Sigmoid colon (tissue), 7 donors: ENCODE results near the gene PLA2G7. TPM values are rescaled to one million over a fixed set of nuclear protein-coding genes. Genes with fewer than 3 reads are reported as not detected.

Experiments used
- DNase-seq: peaks from one replicate; pipeline ENCODE4 v3.0.0-alpha.2; 2019
- H3K27ac ChIP-seq, 4 donors: fragments of 200-600 bp; sonication (generic); one replicate each; pipeline ENCODE4 v1.5.1; 2016 to 2019; ENCODE audit warnings: mild to moderate bottlenecking in 1 of 4
- H3K27me3 ChIP-seq, 3 donors: fragments of 200-600 bp; sonication (generic); one replicate each; pipeline ENCODE4 v1.5.1; 2019; ENCODE audit warnings: mild to moderate bottlenecking in 1 of 3
- H3K36me3 ChIP-seq, 4 donors: fragments of 200-600 bp; sonication (generic); one replicate each; pipeline ENCODE4 v1.5.1; 2016 to 2019
- H3K4me1 ChIP-seq, 4 donors: fragments of 200-600 bp; sonication (generic); one replicate each; pipeline ENCODE4 v1.5.1; 2017 to 2019
- H3K4me3 ChIP-seq, 4 donors: fragments of 200-600 bp; sonication (generic); one replicate each; pipeline ENCODE4 v1.5.1; 2017 to 2019; ENCODE audit warnings: mild to moderate bottlenecking in 2 of 4, moderate library complexity in 1 of 4
- H3K9me3 ChIP-seq, 4 donors: fragments of 200-600 bp in 3 of 4; sonication (generic) in 3 of 4; one replicate each; pipeline versions ENCODE4 v1.5.1 to v1.6.1; 2013 to 2019
- EP300 ChIP-seq, 4 donors: sonication (generic); formaldehyde crosslinking; IDR thresholded peaks; one replicate each; pipeline ENCODE4 v1.6.1; 2017; ENCODE audit warnings: antibody characterized with exemption in 4 of 4
- POLR2A ChIP-seq, 2 donors: fragments of 450-650 bp; IDR thresholded peaks; one replicate each; pipeline ENCODE4 v1.6.1; 2016; ENCODE audit warnings: antibody characterized with exemption in 2 of 2, mild to moderate bottlenecking in 2 of 2, moderate library complexity in 2 of 2
- POLR2AphosphoS5 ChIP-seq, 4 donors: sonication (generic); formaldehyde crosslinking; IDR thresholded peaks; one replicate each; pipeline ENCODE4 v1.6.1; 2017; ENCODE audit warnings: antibody characterized with exemption in 4 of 4
- WGBS, 2 donors: extraction: QIAGEN DNeasy Blood & Tissue Kit; methylation state at CpG; one replicate each; pipeline ENCODE4 v1.1.7; 2013; 5-methylcytosine and 5-hydroxymethylcytosine counted together
- intact Hi-C: fragments of 100-400 bp; cut with DNase I; formaldehyde crosslinking; loops from one replicate; pipeline ENCODE4 v1.15.1; 2023
- polyA plus RNA-seq, 3 donors: library from polyadenylated mRNA; stranded (reverse); fragments of 200-250 nt; gene quantifications; one replicate each; pipeline ENCODE4 v1.2.3, GENCODE V29; 2013
- total RNA-seq, 4 donors: library from RNA; depleted of rRNA; stranded (reverse); fragments of >200 nt; gene quantifications; one replicate each; pipeline ENCODE4 v1.1.0, GENCODE V29; 2016
- TF ChIP-seq, protein P1 (sequence below), 4 experiments: fragments of 450-650 bp in 3 of 4; fragments of 200-600 bp in 1 of 4; IDR thresholded peaks; one replicate each; pipeline ENCODE4 v1.5.1; 2016 to 2019; ENCODE audit warnings: antibody characterized with exemption in 4 of 4, mild to moderate bottlenecking in 3 of 4, moderate library complexity in 2 of 4
- donor health status: healthy with polysubstance abuse.
- donor health status: Bipolar disorder and iron deficiency.
- donor health status: healthy.

Gene PLA2G7
- total and polyA plus RNA-seq, 7 donors = 0.49 to 43.0 (median 6.6) TPM; not detected in 2

GRCh38 chr6:46741910-46742309 is 6.7 kb upstream of the PLA2G7 start:
- WGBS, 2 donors = 96% methylated on average over 4 of the region's 4 CpGs
- H3K27me3 ChIP-seq = peaks cover 0 to 9% (median 0%) of the 10 kb centered on the region in 3 donors
- intact Hi-C loops = no loop called here

DNA sequence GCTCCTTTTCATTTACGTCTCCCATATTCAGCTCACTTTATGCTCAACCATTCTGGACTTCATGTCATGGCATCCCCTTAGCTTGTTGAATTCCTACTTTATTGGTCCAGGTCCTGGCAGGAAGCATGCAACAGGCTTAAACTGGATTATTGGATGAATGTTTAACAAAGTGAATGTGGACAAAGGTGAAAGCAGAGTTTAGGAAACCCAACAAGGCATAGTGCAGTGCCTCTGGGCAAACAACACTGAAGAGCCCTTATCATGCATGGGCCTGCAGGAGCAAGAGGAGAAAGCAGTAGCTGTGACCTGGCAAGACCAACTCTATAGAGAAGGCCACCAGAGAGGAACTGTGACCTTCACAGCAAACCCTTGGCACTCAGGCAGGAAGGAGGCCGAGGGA is 6.3 kb upstream of the PLA2G7 start:
- H3K4me1 ChIP-seq = no peaks in the 10 kb centered on the region
- H3K36me3 ChIP-seq = no peaks in the 10 kb centered on the region
- WGBS, 2 donors = 92 to 94% methylated on average over 2 of the region's 2 CpGs
- peaks cover 0 to 13% (median 0%) of the 10 kb centered on the region in 3 donors for H3K27me3 ChIP-seq
- no peak for DNase-seq
- no peak overlapping the region for H3K4me3 ChIP-seq
- H3K27ac ChIP-seq = no peak overlapping the region
- no peaks in the 10 kb centered on the region for H3K9me3 ChIP-seq
- intact Hi-C loops = no loop called here
- TF ChIP-seq, protein P1, sequence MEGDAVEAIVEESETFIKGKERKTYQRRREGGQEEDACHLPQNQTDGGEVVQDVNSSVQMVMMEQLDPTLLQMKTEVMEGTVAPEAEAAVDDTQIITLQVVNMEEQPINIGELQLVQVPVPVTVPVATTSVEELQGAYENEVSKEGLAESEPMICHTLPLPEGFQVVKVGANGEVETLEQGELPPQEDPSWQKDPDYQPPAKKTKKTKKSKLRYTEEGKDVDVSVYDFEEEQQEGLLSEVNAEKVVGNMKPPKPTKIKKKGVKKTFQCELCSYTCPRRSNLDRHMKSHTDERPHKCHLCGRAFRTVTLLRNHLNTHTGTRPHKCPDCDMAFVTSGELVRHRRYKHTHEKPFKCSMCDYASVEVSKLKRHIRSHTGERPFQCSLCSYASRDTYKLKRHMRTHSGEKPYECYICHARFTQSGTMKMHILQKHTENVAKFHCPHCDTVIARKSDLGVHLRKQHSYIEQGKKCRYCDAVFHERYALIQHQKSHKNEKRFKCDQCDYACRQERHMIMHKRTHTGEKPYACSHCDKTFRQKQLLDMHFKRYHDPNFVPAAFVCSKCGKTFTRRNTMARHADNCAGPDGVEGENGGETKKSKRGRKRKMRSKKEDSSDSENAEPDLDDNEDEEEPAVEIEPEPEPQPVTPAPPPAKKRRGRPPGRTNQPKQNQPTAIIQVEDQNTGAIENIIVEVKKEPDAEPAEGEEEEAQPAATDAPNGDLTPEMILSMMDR (IDR thresholded peaks at IDR 0.05) = no peak

More at GRCh38 chr6:46741910-46742309, 6.7 kb upstream of the PLA2G7 start:
- no peak overlapping the region for H3K4me3 ChIP-seq
- TF ChIP-seq, protein P1 (IDR thresholded peaks at IDR 0.05) = no peak
- no peak for TF ChIP-seq EP300 (IDR thresholded peaks at IDR 0.05)
- TF ChIP-seq POLR2A (IDR thresholded peaks at IDR 0.05) = no peak
- TF ChIP-seq POLR2AphosphoS5 (IDR thresholded peaks at IDR 0.05) = no peak
- no peaks in the 10 kb centered on the region for H3K4me1 ChIP-seq
- H3K9me3 ChIP-seq = no peaks in the 10 kb centered on the region
- H3K36me3 ChIP-seq = no peaks in the 10 kb centered on the region
- H3K27ac ChIP-seq = no peak overlapping the region
- DNase-seq = no peak

DNA sequence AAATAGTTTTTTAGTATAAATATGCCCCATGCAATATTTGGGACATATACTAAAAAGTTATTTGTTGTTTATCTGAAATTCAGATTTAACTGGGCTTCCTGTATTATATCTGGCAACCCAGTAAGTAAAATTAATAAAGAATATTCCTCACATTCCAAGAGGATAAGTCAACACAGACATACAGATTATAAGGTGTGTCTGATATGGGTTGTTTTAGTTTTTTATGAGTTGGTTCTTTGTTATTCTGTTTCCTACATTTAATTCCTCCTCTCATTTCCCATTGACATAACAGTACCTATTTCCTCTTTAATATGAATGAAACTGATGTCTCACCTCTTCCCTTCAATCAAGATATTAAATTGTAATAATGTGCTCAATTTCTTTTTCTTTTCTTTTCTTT is 1.7 kb upstream of the PLA2G7 start:
- H3K36me3 ChIP-seq = no peaks in the 10 kb centered on the region

DNA sequence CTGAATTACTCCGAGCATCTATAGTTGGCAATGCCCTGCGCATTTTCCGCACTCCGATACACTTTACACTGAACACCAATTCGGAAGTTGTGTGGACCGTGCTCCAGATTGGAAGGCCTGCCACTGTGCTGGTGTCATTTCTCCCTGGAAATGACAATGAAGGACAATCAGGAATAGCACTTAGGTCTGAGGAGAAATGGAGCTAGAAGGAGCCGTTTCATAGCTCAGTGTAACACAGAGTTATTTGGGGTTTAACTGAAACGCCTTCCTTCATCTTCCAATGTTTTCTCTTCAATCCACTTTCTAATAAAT is 501 bp upstream of the PLA2G7 start:
- H3K9me3 ChIP-seq = no peaks in the 10 kb centered on the region
- peaks cover 0 to 39% (median 12%) of the 10 kb centered on the region in 3 donors for H3K27me3 ChIP-seq
- no peak overlapping the region for H3K27ac ChIP-seq
- peaks cover 0 to 14% (median 11%) of the 10 kb centered on the region in 4 donors for H3K4me1 ChIP-seq
- H3K36me3 ChIP-seq = no peaks in the 10 kb centered on the region
- DNase-seq = no peak
- WGBS, 2 donors = 10 to 28% methylated on average over 8 of the region's 8 CpGs
- TF ChIP-seq, protein P1 (IDR thresholded peaks at IDR 0.05) = no peak
- TF ChIP-seq POLR2AphosphoS5 (IDR thresholded peaks at IDR 0.05) = no peak
- no peak for TF ChIP-seq POLR2A (IDR thresholded peaks at IDR 0.05)
- TF ChIP-seq EP300 (IDR thresholded peaks at IDR 0.05) = no peak
- intact Hi-C loops = no loop called here
- H3K4me3 ChIP-seq = peak overlapping the region in 3 of 4 donors; percentile 48 to 60 (median 60)

More for the DNA sequence above, 1.7 kb upstream of the PLA2G7 start:
- no peak for DNase-seq
- peaks cover 0 to 39% (median 12%) of the 10 kb centered on the region in 3 donors for H3K27me3 ChIP-seq
- no peaks in the 10 kb centered on the region for H3K9me3 ChIP-seq
- peaks cover 0 to 14% (median 11%) of the 10 kb centered on the region in 4 donors for H3K4me1 ChIP-seq
- TF ChIP-seq EP300 (IDR thresholded peaks at IDR 0.05) (no peak), POLR2AphosphoS5 (IDR thresholded peaks at IDR 0.05) (no peak), POLR2A (IDR thresholded peaks at IDR 0.05) (no peak)
- TF ChIP-seq, protein P1 (IDR thresholded peaks at IDR 0.05) = no peak
- intact Hi-C loops = no loop called here
- H3K4me3 ChIP-seq = no peak overlapping the region
- H3K27ac ChIP-seq = no peak overlapping the region

- intact Hi-C loops = no loop called here
- DNase-seq = no peak
- Histone ChIP-seq H3K27me3 (peaks cover 0 to 39% (median 12%) of the 10 kb centered on the region in 3 donors), H3K36me3 (no peaks in the 10 kb centered on the region), H3K4me3 (no peak overlapping the region), H3K4me1 (peaks cover 0 to 14% (median 11%) of the 10 kb centered on the region in 4 donors), H3K9me3 (no peaks in the 10 kb centered on the region), H3K27ac (no peak overlapping the region)
- 89 to 91% methylated on average over 2 of the region's 2 CpGs for WGBS, 2 donors
- TF ChIP-seq, protein P1 (IDR thresholded peaks at IDR 0.05) = no peak
- TF ChIP-seq EP300 (IDR thresholded peaks at IDR 0.05) (no peak), POLR2A (IDR thresholded peaks at IDR 0.05) (no peak)
Measured at GRCh38 chr6:46733341-46733801, 1.8 kb downstream of the PLA2G7 start.
